Limb (tissue), 2 donors: Measurements from ENCODE around the gene L1TD1.
A peak's percentile ranks its signal among the peaks of the same experiment; 100 is the strongest.
"Not testable (repeated sequence)": the region's sequence is repeated elsewhere in the genome, so short reads cannot be mapped to it uniquely, and the experiment has no call there.

Experiments
- DNase-seq, 2 donors: peaks; one replicate each; pipeline ENCODE4 v3.0.0-alpha.2; 2016; ENCODE audit errors: extremely low spot score in 2 of 2

Gene L1TD1

GRCh38 chr1:62194651-62195544 lies at the start of gene L1TD1:
Gene L1TD1, plus strand, starts transcription at chr1:62194849. Its CDS starts 11,780 bp downstream, at chr1:62206629.
- peak; percentile 31 to 55 for DNase-seq

- DNase-seq: no peak
Measured at GRCh38 chr1:62159940-62160348, 34.7 kb upstream of the L1TD1 start.

GRCh38 chr1:62161711-62162110 lies 32.9 kb upstream of the L1TD1 start:
- no peak for DNase-seq

- not testable (repeated sequence) for DNase-seq
Measured at GRCh38 chr1:62170380-62170779, 24.3 kb upstream of the L1TD1 start.

DNA sequence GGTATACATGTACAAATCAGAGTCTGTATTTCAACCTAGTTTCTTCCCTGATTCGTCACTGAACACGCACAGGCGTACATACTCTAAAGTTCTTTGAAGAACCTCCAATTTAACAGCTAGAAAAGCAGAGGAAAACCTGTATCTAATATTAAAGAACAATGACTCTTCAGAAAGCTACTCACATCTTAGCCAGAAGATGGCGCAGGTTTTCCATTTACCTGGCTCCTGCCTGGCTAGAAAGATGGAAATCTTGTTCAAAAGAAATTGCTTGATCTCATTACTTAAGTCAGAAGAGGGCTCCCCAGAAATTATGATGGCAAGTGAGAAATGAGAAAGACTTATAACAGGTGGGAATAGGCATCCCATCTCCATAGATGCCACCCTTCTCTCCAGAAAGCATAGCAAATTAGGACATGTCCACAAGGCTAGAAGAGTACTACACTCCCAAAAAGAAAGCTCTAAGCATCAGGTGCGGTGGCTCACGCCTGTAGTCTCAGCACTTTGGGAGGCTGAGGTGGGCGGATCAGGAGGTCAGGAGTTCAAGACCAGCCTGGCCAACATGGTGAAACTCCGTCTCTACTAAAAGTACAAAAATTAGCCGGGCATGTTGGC lies 19.0 kb upstream of the L1TD1 start:
- peak; percentile 59 to 72 for DNase-seq

DNA sequence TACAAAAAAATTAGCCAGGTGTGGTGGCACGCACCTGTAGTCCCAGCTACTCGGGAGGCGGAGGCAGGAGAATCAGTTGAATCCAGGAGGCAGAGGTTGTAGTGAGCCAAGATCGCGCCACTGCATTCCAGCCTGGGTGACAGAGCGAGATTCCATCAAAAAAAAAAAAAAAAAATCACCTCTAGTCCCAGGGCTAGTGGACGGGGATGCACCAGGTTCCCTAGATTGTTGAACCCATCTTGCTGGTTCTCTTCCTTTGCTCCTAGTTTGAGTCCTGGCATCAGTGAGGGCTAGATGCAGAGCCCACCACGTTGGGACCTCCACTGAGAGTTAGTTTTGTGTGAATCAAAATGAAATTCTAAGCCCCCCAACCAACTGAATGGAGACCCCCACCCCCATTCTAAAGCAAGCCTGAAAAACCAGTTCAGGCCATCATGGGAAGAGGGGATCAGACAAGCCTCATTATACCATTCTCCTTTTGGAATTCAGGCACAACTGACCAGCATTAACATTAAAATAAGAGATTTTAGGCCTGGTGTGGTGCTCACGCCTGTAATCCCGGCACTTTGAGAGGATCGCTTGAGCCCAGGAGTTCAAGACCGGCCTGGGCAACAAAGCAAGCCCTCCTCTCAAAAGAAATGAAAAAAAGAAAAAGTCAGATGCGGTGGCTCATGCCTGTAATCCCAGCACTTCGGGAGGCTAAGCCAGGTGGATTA lies 17.9 kb upstream of the L1TD1 start:
- no peak for DNase-seq

- no peak for DNase-seq
Measured at GRCh38 chr1:62177621-62178020, 17.0 kb upstream of the L1TD1 start.

DNA sequence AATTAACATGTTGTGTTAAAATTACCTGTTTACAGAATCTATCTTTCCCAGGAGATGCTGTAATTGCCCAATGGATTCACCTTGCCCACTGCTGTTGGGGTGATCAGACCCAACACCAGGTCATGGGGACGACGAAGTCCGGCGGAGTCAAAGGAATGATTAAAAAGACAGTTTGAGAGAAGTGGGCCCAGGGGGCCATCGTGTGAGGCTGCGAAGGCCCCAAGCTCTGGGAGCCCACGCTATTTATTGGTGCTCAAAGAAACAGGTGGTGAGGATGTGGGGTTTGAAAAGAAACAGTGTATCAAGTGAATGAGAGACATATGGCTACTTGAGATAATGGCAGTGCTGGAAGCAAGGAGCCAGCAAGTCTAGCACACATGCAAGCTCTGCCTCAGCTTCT lies 16.3 kb upstream of the L1TD1 start:
- DNase-seq: no peak

- DNase-seq: not testable (repeated sequence)
Measured at GRCh38 chr1:62180054-62180453, 14.6 kb upstream of the L1TD1 start.

DNA sequence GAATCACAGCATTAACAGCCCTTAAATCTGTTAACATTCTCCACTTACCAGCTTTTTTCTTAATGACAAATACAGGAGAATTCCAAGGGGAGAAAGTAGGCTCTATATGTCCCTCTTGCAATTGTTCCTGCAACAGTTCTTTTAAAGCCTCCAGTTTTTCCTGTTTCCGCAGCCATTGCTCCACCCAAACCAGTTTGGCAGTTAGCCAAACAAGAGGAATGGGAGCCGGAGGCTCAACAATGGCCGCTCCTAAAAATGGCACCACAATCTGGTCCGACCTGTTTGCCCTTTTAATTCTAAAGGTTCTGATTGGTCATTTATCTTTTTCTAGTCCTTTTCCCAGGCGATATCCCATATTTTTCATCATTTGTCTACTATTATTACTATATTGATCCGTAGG lies 14.0 kb upstream of the L1TD1 start:
- no peak for DNase-seq

DNA sequence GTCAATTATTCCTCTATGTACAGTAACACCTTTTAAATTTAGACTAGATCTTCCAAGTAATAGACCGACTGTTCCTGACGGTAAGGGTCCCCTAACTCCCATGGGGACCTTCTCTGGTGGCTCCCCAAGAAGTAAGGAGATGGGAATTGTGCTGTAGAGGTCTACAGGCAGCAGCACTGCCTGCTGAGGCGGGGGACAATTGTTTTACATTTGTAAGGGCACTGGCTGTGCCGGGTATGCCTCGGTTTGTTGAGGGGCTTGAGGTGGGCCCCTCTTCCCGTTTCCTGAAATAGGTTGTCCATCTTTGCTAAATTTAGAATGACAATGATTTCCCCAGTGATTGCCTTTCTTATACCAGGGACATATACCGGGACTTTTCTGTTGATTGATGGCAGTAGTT lies 13.1 kb upstream of the L1TD1 start:
- no peak for DNase-seq

DNA sequence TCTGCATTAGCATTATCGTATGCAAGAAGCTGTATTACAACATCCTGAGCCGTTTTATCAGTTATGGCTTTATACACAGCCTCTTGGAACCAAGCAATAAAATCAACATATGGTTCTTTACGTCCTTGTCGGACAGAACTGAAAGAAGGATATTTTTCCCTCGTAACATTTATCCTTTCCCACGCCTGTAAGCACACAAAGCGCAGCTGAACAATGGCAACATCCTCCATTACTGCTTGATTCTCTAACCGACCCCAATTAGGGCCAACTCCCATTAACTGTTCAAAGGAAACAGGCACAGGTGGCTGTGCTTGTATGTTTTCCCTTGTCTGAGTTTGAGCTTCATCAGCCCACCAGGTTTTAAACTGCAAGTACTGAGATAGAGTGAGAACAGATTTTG lies 12.5 kb upstream of the L1TD1 start:
- not testable (repeated sequence) for DNase-seq

DNA sequence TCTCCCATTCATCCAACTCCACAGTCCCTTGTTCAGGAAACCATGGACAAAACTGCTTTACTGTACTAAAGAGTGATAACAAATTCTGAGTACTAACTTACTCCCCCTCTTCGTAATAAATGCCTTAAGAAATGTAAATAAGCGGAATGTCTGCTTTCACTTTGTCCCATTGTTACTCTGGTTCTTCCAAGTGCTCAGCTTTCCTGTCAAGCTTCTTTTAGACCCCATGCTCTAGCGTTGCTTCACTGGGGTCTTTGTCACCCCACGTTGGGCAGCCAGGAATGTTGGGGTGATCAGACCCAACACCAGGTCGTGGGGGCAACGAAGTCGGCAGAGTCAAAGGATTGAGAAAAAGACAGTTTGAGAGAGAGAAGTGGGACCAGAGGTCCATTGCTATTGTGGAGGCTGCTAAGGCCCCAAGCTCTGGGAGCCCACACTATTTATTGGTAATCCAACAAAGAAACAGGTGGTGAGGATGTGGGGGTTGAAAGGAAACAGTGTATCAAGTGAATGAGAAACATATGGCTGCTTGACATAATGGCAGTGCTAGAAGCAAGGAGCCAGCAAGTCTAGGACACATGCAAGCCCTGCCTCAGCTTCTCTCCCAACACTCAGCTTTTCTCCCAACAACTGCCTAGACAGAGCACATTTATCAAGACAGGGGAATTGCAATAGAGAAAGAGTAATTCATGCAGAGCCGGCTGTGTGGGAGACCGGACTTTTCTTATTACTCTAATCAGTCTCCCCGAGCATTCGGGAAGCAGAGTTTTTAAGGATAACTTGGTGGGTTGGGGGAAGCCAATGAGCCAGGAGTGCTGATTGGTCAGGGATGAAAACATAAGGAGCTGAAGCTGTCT lies 11.3 kb upstream of the L1TD1 start:
- not testable (repeated sequence) for DNase-seq

- no peak for DNase-seq
Measured at GRCh38 chr1:62184336-62184735, 10.3 kb upstream of the L1TD1 start.

GRCh38 chr1:62185233-62185632 lies 9.4 kb upstream of the L1TD1 start:
- not testable (repeated sequence) for DNase-seq

GRCh38 chr1:62185677-62186076 lies 9.0 kb upstream of the L1TD1 start:
- DNase-seq: no peak

DNA sequence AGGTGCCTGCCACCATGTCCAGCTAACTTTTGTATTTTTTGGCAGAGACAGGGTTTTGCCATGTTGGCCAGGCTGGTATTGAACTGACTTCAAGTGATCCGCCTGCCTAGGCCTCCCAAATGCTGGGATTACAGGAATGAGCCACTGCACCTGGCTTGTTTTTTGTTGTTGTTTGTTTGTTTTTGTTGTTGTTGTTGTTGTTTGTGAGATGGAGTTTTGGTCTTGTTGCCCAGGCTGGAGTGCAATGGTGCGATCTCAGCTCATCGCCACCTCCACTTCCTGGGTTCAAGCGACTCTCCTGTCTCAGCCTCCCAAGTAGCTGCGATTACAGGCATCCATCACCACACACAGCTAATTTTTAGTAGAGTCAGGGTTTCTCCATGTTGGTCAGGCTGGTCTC lies 7.1 kb upstream of the L1TD1 start:
- DNase-seq: no peak

- no peak for DNase-seq
Measured at GRCh38 chr1:62188111-62188510, 6.5 kb upstream of the L1TD1 start.

DNA sequence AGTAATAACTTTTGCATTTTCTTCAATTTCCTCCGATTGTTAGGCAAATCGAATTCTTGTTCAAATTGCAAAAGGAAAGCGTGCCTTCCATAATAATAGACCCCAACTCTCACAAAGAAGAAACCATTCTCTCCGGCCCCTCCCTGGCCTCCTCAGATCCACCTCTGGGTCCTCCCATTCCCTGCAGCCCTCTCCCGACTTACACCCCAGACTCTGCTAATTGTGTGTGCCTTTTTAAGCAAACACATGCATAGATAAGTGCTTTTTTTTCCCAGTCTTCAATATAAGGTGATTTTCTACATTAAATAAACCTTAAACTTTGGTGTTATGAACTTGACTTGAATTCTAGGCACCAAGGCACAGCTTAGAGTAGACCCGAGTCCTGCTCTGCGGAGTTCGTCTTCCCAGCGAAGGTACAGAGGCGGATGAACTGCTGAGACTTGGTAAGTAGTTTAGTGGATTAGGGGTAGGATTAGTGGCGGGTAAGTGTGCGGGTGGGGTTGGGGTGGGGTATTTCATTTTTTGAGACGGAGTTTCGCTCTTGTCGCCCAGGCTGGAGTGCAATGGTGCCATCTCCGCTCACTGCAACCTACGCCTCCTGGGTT lies 1.5 kb downstream of the L1TD1 start:
- no peak for DNase-seq

- no peak for DNase-seq
Measured at GRCh38 chr1:62198069-62198780, 3.6 kb downstream of the L1TD1 start.
